OCI-LY7 (cell line): ENCODE results near the gene LRRC9.

ENCODE experiments used
- EZH2phosphoT487 ChIP-seq: fragments of 200-600 bp; sonication (generic); IDR thresholded peaks from 2 replicates; pipeline ENCODE4 v1.6.1; 2018; ENCODE audit warnings: low read depth, borderline replicate concordance, mild to moderate bottlenecking, mixed run types, antibody characterized with exemption, low read length, moderate library complexity, mixed read lengths
- TF ChIP-seq, protein P1 (sequence below): fragments of 200-600 bp; sonication (generic); conservative IDR thresholded peaks from 2 replicates; pipeline ENCODE4 v1.5.1; 2014; ENCODE audit warnings: mild to moderate bottlenecking, antibody characterized with exemption, low read length, moderate library complexity, mixed read lengths

DNA sequence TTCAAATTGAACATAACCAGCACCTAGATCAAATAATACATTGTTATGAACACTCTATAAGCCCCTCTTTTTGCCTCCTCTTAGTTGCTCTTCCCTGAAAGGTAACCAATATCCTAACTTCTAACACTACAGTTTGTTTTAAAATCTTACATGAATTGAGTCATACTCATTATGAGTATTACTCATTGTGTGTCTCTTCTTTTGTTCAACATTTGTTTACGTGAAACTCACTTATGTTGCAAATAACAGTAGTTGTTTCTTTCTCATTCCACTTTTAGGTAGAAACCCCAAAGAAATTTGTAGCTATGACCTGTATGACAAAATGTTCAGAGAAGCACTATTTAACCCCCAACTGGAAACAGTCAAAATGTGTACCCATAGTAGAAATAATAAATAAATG is 6.6 kb downstream of the LRRC9 start:
- TF ChIP-seq, protein P1, sequence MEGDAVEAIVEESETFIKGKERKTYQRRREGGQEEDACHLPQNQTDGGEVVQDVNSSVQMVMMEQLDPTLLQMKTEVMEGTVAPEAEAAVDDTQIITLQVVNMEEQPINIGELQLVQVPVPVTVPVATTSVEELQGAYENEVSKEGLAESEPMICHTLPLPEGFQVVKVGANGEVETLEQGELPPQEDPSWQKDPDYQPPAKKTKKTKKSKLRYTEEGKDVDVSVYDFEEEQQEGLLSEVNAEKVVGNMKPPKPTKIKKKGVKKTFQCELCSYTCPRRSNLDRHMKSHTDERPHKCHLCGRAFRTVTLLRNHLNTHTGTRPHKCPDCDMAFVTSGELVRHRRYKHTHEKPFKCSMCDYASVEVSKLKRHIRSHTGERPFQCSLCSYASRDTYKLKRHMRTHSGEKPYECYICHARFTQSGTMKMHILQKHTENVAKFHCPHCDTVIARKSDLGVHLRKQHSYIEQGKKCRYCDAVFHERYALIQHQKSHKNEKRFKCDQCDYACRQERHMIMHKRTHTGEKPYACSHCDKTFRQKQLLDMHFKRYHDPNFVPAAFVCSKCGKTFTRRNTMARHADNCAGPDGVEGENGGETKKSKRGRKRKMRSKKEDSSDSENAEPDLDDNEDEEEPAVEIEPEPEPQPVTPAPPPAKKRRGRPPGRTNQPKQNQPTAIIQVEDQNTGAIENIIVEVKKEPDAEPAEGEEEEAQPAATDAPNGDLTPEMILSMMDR: no peak
- TF ChIP-seq EZH2phosphoT487: no peak
